ENCODE data around the gene ATP1A3.

Gene ATP1A3

DNA sequence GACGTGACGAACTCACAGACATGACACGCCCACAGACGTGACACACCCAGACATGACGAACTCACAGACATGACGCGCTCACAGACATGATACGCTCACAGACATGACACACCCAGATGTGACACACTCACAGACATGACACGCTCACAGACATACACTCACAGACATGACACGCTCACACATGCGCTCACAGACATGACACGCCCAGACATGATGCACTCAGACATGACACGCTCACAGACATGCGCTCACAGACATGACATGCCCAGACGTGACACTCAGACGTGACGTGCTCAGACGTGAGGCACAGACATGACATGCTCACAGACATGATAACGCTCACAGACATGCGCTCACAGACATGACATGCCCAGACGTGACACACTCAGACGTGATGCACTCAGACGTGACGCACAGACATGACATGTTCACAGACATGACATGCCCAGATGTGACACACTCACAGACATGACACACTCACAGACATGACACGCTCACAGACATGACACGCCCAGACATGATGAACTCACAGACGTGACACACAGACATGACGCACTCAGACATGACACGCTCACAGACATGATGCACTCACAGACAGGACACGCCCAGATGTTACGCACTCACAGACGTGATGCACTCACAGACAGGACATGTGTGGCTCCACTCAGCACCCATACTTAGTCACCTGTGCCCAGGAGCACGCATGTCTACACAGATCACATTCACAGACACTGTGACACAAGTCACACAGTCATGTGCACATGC, 73.9 kb downstream of the ATP1A3 start:
- TF ChIP-seq, protein P1, sequence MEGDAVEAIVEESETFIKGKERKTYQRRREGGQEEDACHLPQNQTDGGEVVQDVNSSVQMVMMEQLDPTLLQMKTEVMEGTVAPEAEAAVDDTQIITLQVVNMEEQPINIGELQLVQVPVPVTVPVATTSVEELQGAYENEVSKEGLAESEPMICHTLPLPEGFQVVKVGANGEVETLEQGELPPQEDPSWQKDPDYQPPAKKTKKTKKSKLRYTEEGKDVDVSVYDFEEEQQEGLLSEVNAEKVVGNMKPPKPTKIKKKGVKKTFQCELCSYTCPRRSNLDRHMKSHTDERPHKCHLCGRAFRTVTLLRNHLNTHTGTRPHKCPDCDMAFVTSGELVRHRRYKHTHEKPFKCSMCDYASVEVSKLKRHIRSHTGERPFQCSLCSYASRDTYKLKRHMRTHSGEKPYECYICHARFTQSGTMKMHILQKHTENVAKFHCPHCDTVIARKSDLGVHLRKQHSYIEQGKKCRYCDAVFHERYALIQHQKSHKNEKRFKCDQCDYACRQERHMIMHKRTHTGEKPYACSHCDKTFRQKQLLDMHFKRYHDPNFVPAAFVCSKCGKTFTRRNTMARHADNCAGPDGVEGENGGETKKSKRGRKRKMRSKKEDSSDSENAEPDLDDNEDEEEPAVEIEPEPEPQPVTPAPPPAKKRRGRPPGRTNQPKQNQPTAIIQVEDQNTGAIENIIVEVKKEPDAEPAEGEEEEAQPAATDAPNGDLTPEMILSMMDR (conservative IDR thresholded peaks at IDR 0.05; ENCODE audit: low read depth, low read length) = no peak
- no peak overlapping the region for H3K4me3 ChIP-seq (ENCODE audit: low read length)
- no peak for DNase-seq (ENCODE audit: low read depth)

DNA sequence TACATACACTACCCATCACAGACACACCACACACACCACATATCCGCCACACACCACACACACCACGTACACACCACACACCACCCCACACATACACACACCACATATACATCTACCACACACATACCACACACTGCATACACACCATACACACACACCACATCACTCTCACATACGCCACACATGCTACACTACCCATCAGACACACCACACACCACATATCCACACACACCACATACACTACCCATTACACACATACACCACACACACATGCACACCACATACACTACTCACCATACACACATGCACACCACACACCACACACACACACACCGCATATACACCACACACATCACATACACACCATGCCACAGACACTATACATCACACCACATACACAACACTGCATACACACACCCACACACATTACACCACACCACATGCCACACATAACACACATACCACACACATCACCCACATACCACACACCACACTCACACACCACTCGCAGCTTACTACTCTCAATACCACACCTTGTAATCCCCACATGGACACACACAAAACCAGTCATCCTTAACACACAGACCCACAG, 75.3 kb downstream of the ATP1A3 start:
- TF ChIP-seq, protein P1 (conservative IDR thresholded peaks at IDR 0.05; ENCODE audit: low read depth, low read length) = no peak

DNA sequence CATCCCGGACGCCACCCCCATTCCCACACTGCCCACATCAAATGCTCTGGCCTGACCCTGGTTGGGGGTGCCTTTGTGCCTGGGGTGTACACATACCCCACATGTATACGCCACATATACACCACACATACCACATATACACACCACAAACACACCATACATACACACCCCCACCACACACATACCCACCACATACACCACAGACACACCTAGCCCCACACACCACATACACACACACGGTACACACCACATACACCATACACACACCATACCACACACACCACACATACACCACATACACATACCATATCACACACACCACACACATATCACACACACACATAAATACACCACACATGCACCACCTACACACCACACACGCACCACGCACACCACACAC, 75.9 kb downstream of the ATP1A3 start:
- no peak overlapping the region for H3K4me3 ChIP-seq (ENCODE audit: low read length)
- TF ChIP-seq, protein P1 (conservative IDR thresholded peaks at IDR 0.05; ENCODE audit: low read depth, low read length) = no peak
- DNase-seq (ENCODE audit: low read depth) = no peak

More for the DNA sequence above, 75.3 kb downstream of the ATP1A3 start:
- DNase-seq (ENCODE audit: low read depth) = no peak
- H3K4me3 ChIP-seq (ENCODE audit: low read length) = no peak overlapping the region

DNA sequence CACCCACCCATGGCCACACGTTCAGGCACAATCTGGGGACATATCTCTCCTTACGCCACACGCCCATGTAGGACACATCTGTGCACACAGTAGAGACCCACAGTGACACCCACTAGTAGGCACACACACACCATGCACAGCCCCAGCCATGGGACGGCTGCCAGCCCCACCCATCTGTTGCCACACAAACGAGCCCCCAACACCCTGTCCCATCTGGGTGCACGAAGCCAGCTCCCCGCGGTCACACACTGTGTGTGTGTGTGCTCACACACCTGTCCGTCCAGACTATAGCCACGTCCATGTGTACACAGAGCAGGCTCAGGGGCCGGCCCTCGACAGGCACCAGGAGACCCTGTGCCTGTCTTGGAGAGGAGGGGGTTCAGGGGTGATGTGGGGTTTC, 76.4 kb downstream of the ATP1A3 start:
- H3K4me3 ChIP-seq (ENCODE audit: low read length) = no peak overlapping the region
- DNase-seq (ENCODE audit: low read depth) = no peak
- TF ChIP-seq, protein P1 (conservative IDR thresholded peaks at IDR 0.05; ENCODE audit: low read depth, low read length) = no peak
